ENCODE measurements around the gene BTG2. TPM values are rescaled to one million over a fixed set of nuclear protein-coding genes. Genes with fewer than 3 reads are reported as not detected.

The BTG2 gene
- total RNA-seq, 1 experiment from 2014 or later, result 16.1 TPM

DNA sequence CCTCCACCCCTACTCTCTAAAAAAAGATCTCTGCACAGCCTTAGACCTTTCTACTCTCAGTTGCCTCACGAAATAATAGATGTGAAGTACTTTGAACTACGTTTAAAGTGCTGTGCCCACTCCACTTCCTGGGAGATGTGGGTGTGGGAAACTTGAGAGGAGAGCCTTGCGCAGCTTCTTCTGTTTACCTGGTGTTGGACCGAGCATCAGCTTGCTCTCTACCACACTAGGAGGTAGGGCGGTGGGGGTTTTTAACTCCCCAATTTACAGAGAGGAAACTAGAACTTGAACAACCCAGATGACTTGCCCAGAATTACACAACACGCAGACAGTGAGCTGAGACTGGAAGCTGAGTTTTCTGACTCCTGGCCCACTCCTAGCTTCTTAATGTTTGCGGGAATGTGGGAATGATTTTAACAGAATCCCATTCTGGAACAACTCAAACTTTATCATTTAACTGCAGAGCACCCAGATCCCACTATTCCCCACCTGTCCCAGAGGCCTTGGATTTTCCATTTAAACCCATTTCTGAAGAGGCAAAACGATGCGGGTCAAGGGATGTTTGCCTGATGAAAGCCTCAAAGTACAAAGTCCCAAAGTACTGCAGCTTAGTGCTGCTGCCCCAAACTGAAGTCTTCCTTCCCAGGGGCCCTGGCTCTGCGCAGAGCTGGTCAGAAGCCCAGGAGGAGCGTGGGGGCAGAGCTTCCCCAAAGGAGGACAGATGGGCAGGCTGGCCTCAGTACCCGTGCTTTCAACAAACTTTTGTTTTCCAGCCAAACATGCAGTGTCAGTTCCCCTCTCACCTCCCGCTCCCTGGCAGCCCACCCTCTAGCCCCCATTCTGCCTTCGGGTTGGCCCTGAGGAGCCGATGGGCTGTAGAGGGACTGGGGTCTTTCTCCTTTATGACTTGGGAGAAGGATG, 19.0 kb downstream of the BTG2 start:
- in situ Hi-C loops (cut with HindIII; ENCODE audit: low pct_unique_long_range_greater_than_20kb, low sequenced_read_pairs), result no loop called here
- no peak for DNase-seq (ENCODE audit: low read depth)

DNA sequence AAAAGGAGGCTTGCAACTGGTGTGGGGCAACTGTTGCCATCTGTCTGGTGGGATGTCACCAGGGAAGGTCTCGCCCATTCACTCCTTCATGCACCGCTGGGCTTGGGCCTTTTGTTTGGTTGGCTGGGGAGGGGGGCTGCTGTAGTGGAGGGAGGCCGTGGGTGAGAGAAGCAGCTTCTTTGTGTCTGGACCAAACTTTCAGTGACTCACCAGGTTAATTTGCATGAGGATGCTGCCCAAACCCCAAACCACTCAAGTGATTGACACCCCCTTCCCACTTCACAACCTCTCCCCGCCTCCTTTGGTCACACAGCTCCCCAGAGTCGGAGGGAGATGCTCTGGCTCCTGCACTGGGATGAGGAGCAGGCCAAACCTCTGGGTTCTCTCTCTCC, 19.7 kb downstream of the BTG2 start:
- no peak for DNase-seq (ENCODE audit: low read depth)
- in situ Hi-C loops (cut with HindIII; ENCODE audit: low pct_unique_long_range_greater_than_20kb, low sequenced_read_pairs), result no loop called here

- in situ Hi-C loops (cut with HindIII; ENCODE audit: low pct_unique_long_range_greater_than_20kb, low sequenced_read_pairs), result no loop called here
- DNase-seq (ENCODE audit: low read depth), result no peak
These were observed 20.2 kb downstream of the BTG2 start for GRCh38 chr1:203325418-203326091.

DNA sequence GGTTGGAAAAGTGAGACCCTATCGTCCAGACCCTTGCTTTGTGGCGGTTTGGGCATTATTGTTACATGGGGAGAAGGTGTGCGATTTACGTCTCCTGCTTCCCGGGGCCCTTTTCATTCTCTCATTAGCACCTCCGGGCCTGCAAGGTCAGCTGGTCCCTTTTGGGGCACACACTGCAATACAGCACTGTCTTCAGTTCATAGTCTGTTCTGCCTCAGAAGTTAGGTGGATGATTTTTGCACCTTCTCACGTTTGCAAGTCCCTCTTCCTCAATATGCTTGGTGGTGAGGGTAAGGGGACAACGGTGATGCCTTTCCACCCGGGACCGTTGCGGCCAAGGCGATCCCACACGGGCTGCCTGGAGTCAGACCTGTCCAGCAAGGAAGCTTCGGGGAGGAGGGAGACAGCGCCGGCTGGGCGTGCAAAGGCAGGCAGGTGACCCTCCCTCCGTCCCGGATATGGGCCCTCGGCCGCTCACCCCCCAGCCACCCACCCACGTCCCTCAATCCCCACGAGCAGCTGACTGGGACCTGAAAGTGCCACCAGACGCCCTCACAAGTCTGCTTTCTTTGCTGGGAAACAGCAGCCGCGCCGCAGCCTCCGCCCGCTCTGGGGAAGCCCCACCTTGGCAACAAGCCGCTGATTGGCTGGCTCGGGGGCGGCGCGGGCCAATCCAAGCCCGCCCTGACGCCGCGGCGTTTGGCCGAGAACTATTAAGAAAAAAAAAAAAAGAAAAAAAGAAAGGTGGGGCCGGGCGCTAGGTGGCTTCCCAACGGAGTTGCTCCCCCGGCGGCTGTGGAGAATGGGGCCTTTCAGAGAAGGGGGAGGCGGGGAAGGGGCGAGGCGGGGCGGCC, 21.7 kb downstream of the BTG2 start:
- in situ Hi-C loops (cut with HindIII; ENCODE audit: low pct_unique_long_range_greater_than_20kb, low sequenced_read_pairs), result no loop called here
- peak; percentile 93 for DNase-seq (ENCODE audit: low read depth)

GRCh38 chr1:203327684-203328457, 22.6 kb downstream of the BTG2 start:
- in situ Hi-C loops (cut with HindIII; ENCODE audit: low pct_unique_long_range_greater_than_20kb, low sequenced_read_pairs), result no loop called here
- DNase-seq (ENCODE audit: low read depth), result peak; percentile 72

GRCh38 chr1:203328714-203329122, 23.4 kb downstream of the BTG2 start:
- DNase-seq (ENCODE audit: low read depth), result peak; percentile 85
- in situ Hi-C loops (cut with HindIII; ENCODE audit: low pct_unique_long_range_greater_than_20kb, low sequenced_read_pairs), result no loop called here

DNA sequence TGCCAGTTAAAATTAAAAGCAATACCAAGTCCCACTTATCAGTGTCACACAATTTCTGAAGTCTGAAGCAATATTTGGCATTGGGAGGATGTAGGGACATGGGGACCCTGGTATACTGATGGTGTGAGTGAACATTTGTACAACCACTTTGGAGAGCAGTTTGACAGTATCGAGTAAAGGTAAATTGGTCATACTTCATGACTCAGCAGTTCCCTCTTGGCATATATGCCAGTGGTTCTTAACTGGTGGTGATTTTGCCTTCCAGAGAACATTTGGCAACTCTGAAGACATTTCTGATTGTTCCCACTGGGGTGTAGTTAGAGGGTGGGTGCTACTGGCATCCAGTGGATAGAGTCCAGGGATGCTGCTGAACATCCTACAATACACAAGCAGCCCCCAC, 25.9 kb downstream of the BTG2 start:
- DNase-seq (ENCODE audit: low read depth), result no peak
- in situ Hi-C loops (cut with HindIII; ENCODE audit: low pct_unique_long_range_greater_than_20kb, low sequenced_read_pairs), result no loop called here

DNA sequence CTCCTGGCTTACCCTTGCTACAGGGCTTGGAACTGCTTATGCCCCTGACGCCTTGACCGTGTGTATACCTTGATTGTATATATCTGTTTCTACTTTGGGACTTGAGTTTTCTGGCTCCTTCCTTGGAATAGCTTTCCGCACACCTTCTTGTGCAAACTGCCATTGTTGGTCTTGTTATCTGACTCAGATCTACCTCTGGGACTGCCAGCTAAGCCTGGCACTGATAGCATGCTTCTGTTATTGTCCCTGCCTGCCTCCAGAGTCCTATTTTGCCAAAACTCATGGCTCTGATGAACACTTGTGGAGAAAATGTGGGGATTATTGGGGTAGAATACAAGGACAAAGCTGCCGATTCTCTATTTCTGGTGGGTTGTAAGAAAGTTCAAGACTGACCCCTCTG, 30.2 kb downstream of the BTG2 start:
- no peak for DNase-seq (ENCODE audit: low read depth)
- in situ Hi-C loops (cut with HindIII; ENCODE audit: low pct_unique_long_range_greater_than_20kb, low sequenced_read_pairs), result no loop called here

- DNase-seq (ENCODE audit: low read depth), result no peak
- in situ Hi-C loops (cut with HindIII; ENCODE audit: low pct_unique_long_range_greater_than_20kb, low sequenced_read_pairs), result no loop called here
These were observed 30.8 kb downstream of the BTG2 start for GRCh38 chr1:203336097-203336496.

- DNase-seq (ENCODE audit: low read depth), result no peak
- in situ Hi-C loops (cut with HindIII; ENCODE audit: low pct_unique_long_range_greater_than_20kb, low sequenced_read_pairs), result no loop called here
These were observed 33.2 kb downstream of the BTG2 start for GRCh38 chr1:203338335-203339036.

GRCh38 chr1:203340112-203340790, 34.9 kb downstream of the BTG2 start:
- DNase-seq (ENCODE audit: low read depth), result peak; percentile 66
- in situ Hi-C loops (cut with HindIII; ENCODE audit: low pct_unique_long_range_greater_than_20kb, low sequenced_read_pairs), result no loop called here

- in situ Hi-C loops (cut with HindIII; ENCODE audit: low pct_unique_long_range_greater_than_20kb, low sequenced_read_pairs), result no loop called here
- DNase-seq (ENCODE audit: low read depth), result peak; percentile 32
These were observed 37.0 kb downstream of the BTG2 start for GRCh38 chr1:203342192-203342940.

GRCh38 chr1:203343956-203344754, 38.8 kb downstream of the BTG2 start:
- DNase-seq (ENCODE audit: low read depth), result no peak
- in situ Hi-C loops (cut with HindIII; ENCODE audit: low pct_unique_long_range_greater_than_20kb, low sequenced_read_pairs), result no loop called here

DNA sequence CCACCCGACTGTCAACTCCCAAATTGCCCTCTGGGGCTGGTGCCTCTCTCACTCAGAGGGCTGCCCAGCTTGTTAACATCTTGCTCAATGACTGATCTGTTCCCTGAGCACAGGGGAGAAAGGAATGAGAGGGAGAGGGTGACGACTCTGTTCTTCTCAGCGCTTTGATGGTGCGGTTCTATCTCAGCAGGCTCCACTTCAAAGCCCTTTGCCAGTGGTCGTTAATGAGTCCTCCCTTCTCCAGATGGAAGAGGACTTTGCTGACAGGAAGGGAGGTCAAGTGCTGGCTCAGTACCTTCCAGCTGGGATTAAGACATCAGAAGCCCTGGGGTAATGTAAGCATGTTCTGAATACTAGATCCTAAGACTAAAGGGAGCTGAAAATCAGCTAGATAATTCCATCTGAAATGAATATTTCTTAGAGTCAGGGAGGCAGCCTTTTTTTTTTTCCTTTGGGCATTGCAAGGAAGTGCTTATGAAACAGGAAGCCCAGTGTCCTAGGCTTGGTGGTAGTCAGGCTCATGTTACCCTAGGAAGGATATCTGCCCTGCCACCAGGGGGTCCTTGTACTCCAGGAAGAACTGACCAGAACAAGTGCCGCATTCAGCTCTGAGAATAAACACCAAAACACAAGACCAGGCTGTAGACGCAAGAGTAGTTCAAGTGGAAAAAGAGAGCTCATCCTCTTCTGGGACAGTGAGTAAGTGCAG, 40.9 kb downstream of the BTG2 start:
- DNase-seq (ENCODE audit: low read depth), result no peak
- in situ Hi-C loops (cut with HindIII; ENCODE audit: low pct_unique_long_range_greater_than_20kb, low sequenced_read_pairs), result no loop called here

- in situ Hi-C loops (cut with HindIII; ENCODE audit: low pct_unique_long_range_greater_than_20kb, low sequenced_read_pairs), result no loop called here
- no peak for DNase-seq (ENCODE audit: low read depth)
These were observed 41.4 kb downstream of the BTG2 start for GRCh38 chr1:203346769-203347102.

Measured in Caki2 (cell line).